Stimulated activated CD4-positive, alpha-beta T cell treated with anti-CD3 and anti-CD28 coated beads, TNF-alpha, amount 100 ng/mL, for 1 hour (primary cell): ENCODE measurements around the gene PRKCA.
"Not testable (repeated sequence)": the region's sequence is repeated elsewhere in the genome, so short reads cannot be mapped to it uniquely, and the experiment has no call there.

Experiments
- DNase-seq, 3 donors: peaks; one replicate each; pipeline ENCODE4 v3.0.0-alpha.2; 2020; ENCODE audit warnings: low read depth in 3 of 3, low spot score in 1 of 3

Gene PRKCA

GRCh38 chr17:66432996-66433551 lies 130.7 kb downstream of the PRKCA start:
- no peak for DNase-seq

- no peak for DNase-seq
These were observed 132.8 kb downstream of the PRKCA start for GRCh38 chr17:66435182-66435581.

GRCh38 chr17:66436631-66437030 lies 134.2 kb downstream of the PRKCA start:
- no peak for DNase-seq

GRCh38 chr17:66437476-66438026 lies 135.1 kb downstream of the PRKCA start:
- no peak for DNase-seq

- no peak for DNase-seq
These were observed 135.7 kb downstream of the PRKCA start for GRCh38 chr17:66438101-66438500.

GRCh38 chr17:66441101-66441661 lies 138.8 kb downstream of the PRKCA start:
- DNase-seq = no peak

- no peak for DNase-seq
These were observed 140.8 kb downstream of the PRKCA start for GRCh38 chr17:66443166-66443565.

- no peak for DNase-seq
These were observed 141.2 kb downstream of the PRKCA start for GRCh38 chr17:66443606-66444005.

GRCh38 chr17:66444031-66444430 lies 141.6 kb downstream of the PRKCA start:
- no peak for DNase-seq

GRCh38 chr17:66445229-66445628 lies 142.8 kb downstream of the PRKCA start:
- no peak for DNase-seq

GRCh38 chr17:66446419-66446818 lies 144.0 kb downstream of the PRKCA start:
- DNase-seq = no peak

GRCh38 chr17:66447159-66447558 lies 144.7 kb downstream of the PRKCA start:
- DNase-seq = no peak

GRCh38 chr17:66448026-66448639 lies 145.7 kb downstream of the PRKCA start:
- DNase-seq = no peak

- DNase-seq = no peak
These were observed 147.1 kb downstream of the PRKCA start for GRCh38 chr17:66449418-66449977.

GRCh38 chr17:66450008-66450851 lies 147.8 kb downstream of the PRKCA start:
- DNase-seq = no peak

GRCh38 chr17:66450852-66451158 lies 148.4 kb downstream of the PRKCA start:
- DNase-seq = no peak

GRCh38 chr17:66451188-66452149 lies 149.1 kb downstream of the PRKCA start:
- no peak for DNase-seq

- DNase-seq = no peak
These were observed 152.6 kb downstream of the PRKCA start for GRCh38 chr17:66455060-66455459.

- DNase-seq = not testable (repeated sequence)
These were observed 155.1 kb downstream of the PRKCA start for GRCh38 chr17:66457499-66457898.

GRCh38 chr17:66458782-66459181 lies 156.4 kb downstream of the PRKCA start:
- DNase-seq = no peak
